ENCODE data around the gene CCDC71.

Gene CCDC71

GRCh38 chr3:49171119-49171774, 5.1 kb upstream of the CCDC71 start, which contains the start of gene KLHDC8B:
KLHDC8B (plus strand) TSS chr3:49171598; CDS start chr3:49172770, 1,172 bp downstream.
- peak; percentile 89 for DNase-seq (ENCODE audit: extremely low spot score)
- TF ChIP-seq ARNT (IDR thresholded peaks at IDR 0.05) (no peak), SUZ12 (IDR thresholded peaks at IDR 0.05) (no peak), L3MBTL2 (conservative IDR thresholded peaks at IDR 0.05) (peak; percentile 75), TARDBP (IDR thresholded peaks at IDR 0.05) (no peak), ZNF384 (IDR thresholded peaks at IDR 0.05) (no peak), FOXM1 (IDR thresholded peaks at IDR 0.05; ENCODE audit: borderline replicate concordance) (no peak)
- ChIA-PET CTCF (interaction anchor here (0.6 to 1.0 kb wide), 5 partner anchors 15 to 278 kb away, joined by 3 read pairs; partner anchors contain the start of gene USP4), POLR2A (interaction anchor here (0.8 to 2.5 kb wide), 4 partner anchors 13 to 169 kb away, joined by 3 to 15 read pairs (median 4); partner anchors contain the start of genes USP19, USP4 and WDR6)

- POLR2A ChIA-PET = interaction anchor here (0.8 to 2.5 kb wide), 4 partner anchors 13 to 169 kb away, joined by 3 to 15 read pairs (median 4); partner anchors contain the start of genes USP19, USP4 and WDR6
- TF ChIP-seq PKNOX1 (IDR thresholded peaks at IDR 0.05) (no peak), HDGF (IDR thresholded peaks at IDR 0.05; ENCODE audit: borderline replicate concordance) (no peak), TARDBP (IDR thresholded peaks at IDR 0.05) (no peak), SP1 (IDR thresholded peaks at IDR 0.05) (no peak), FOXA1 (IDR thresholded peaks at IDR 0.05) (no peak), LEF1 (IDR thresholded peaks at IDR 0.05; ENCODE audit: borderline replicate concordance) (no peak), ELF4 (IDR thresholded peaks at IDR 0.05) (no peak), SUZ12 (IDR thresholded peaks at IDR 0.05) (no peak), ARNT (IDR thresholded peaks at IDR 0.05) (no peak), ZNF384 (IDR thresholded peaks at IDR 0.05) (no peak), L3MBTL2 (conservative IDR thresholded peaks at IDR 0.05) (no peak), CTBP1 (IDR thresholded peaks at IDR 0.05; ENCODE audit: borderline replicate concordance) (no peak), BHLHE40 (IDR thresholded peaks at IDR 0.05; ENCODE audit: borderline replicate concordance) (no peak), NFRKB (IDR thresholded peaks at IDR 0.05) (no peak), FOXK2 (IDR thresholded peaks at IDR 0.05) (no peak), FOXM1 (IDR thresholded peaks at IDR 0.05; ENCODE audit: borderline replicate concordance) (no peak)
Measured at GRCh38 chr3:49170744-49171118, 4.6 kb upstream of the CCDC71 start.

GRCh38 chr3:49166752-49167556, 823 bp upstream of the CCDC71 start:
- DNase-seq (ENCODE audit: extremely low spot score) = no peak
- POLR2A ChIA-PET = no interaction called here
- CTCF ChIA-PET = no interaction called here
- TF ChIP-seq ARNT (IDR thresholded peaks at IDR 0.05) = no peak
- no peak for TF ChIP-seq SP1 (IDR thresholded peaks at IDR 0.05)
- no peak for TF ChIP-seq FOXA1 (IDR thresholded peaks at IDR 0.05)
- no peak for TF ChIP-seq ZNF384 (IDR thresholded peaks at IDR 0.05)
- no peak for TF ChIP-seq BHLHE40 (IDR thresholded peaks at IDR 0.05; ENCODE audit: borderline replicate concordance)
- no peak for TF ChIP-seq HDGF (IDR thresholded peaks at IDR 0.05; ENCODE audit: borderline replicate concordance)
- TF ChIP-seq FOXM1 (IDR thresholded peaks at IDR 0.05; ENCODE audit: borderline replicate concordance) = no peak
- no peak for TF ChIP-seq ELF4 (IDR thresholded peaks at IDR 0.05)
- no peak for TF ChIP-seq LEF1 (IDR thresholded peaks at IDR 0.05; ENCODE audit: borderline replicate concordance)
- no peak for TF ChIP-seq FOXK2 (IDR thresholded peaks at IDR 0.05)
- TF ChIP-seq L3MBTL2 (conservative IDR thresholded peaks at IDR 0.05) = no peak
- TF ChIP-seq CTBP1 (IDR thresholded peaks at IDR 0.05; ENCODE audit: borderline replicate concordance) = no peak
- TF ChIP-seq TARDBP (IDR thresholded peaks at IDR 0.05) = no peak

More at GRCh38 chr3:49170744-49171118, 4.6 kb upstream of the CCDC71 start:
- CTCF ChIA-PET = interaction anchor here (0.6 to 1.0 kb wide), 3 partner anchors 72 to 278 kb away, joined by 3 read pairs; partner anchors contain the start of gene USP4
- DNase-seq (ENCODE audit: extremely low spot score) = no peak

- no peak for DNase-seq (ENCODE audit: extremely low spot score)
- no peak for TF ChIP-seq ARNT (IDR thresholded peaks at IDR 0.05)
- TF ChIP-seq TARDBP (IDR thresholded peaks at IDR 0.05) = no peak
- TF ChIP-seq SP1 (IDR thresholded peaks at IDR 0.05) = no peak
- TF ChIP-seq ELF4 (IDR thresholded peaks at IDR 0.05) = no peak
- TF ChIP-seq BHLHE40 (IDR thresholded peaks at IDR 0.05; ENCODE audit: borderline replicate concordance) = no peak
- no peak for TF ChIP-seq HDGF (IDR thresholded peaks at IDR 0.05; ENCODE audit: borderline replicate concordance)
- TF ChIP-seq FOXK2 (IDR thresholded peaks at IDR 0.05) = no peak
- TF ChIP-seq NFRKB (IDR thresholded peaks at IDR 0.05) = no peak
- no peak for TF ChIP-seq FOXA1 (IDR thresholded peaks at IDR 0.05)
- TF ChIP-seq CTBP1 (IDR thresholded peaks at IDR 0.05; ENCODE audit: borderline replicate concordance) = no peak
- TF ChIP-seq SUZ12 (IDR thresholded peaks at IDR 0.05) = no peak
- no peak for TF ChIP-seq L3MBTL2 (conservative IDR thresholded peaks at IDR 0.05)
- no peak for TF ChIP-seq PKNOX1 (IDR thresholded peaks at IDR 0.05)
- TF ChIP-seq FOXM1 (IDR thresholded peaks at IDR 0.05; ENCODE audit: borderline replicate concordance) = no peak
- TF ChIP-seq ZNF384 (IDR thresholded peaks at IDR 0.05) = no peak
- TF ChIP-seq LEF1 (IDR thresholded peaks at IDR 0.05; ENCODE audit: borderline replicate concordance) = no peak
- ChIA-PET CTCF (no interaction called here), POLR2A (interaction anchor here (0.7 to 1.6 kb wide), 3 partner anchors 33 to 175 kb away, joined by 3 to 7 read pairs (median 4); partner anchors contain the start of genes LAMB2, USP19 and USP4)
Measured at GRCh38 chr3:49164983-49165720, 979 bp downstream of the CCDC71 start.

- no peak for TF ChIP-seq LEF1 (IDR thresholded peaks at IDR 0.05; ENCODE audit: borderline replicate concordance)
- TF ChIP-seq L3MBTL2 (conservative IDR thresholded peaks at IDR 0.05) = no peak
- no peak for TF ChIP-seq ELF4 (IDR thresholded peaks at IDR 0.05)
- no peak for TF ChIP-seq HDGF (IDR thresholded peaks at IDR 0.05; ENCODE audit: borderline replicate concordance)
- no peak for TF ChIP-seq BHLHE40 (IDR thresholded peaks at IDR 0.05; ENCODE audit: borderline replicate concordance)
- TF ChIP-seq FOXM1 (IDR thresholded peaks at IDR 0.05; ENCODE audit: borderline replicate concordance) = no peak
- TF ChIP-seq TARDBP (IDR thresholded peaks at IDR 0.05) = no peak
- no peak for TF ChIP-seq SUZ12 (IDR thresholded peaks at IDR 0.05)
- TF ChIP-seq ARNT (IDR thresholded peaks at IDR 0.05) = no peak
- no peak for TF ChIP-seq CTBP1 (IDR thresholded peaks at IDR 0.05; ENCODE audit: borderline replicate concordance)
- TF ChIP-seq SP1 (IDR thresholded peaks at IDR 0.05) = no peak
- DNase-seq (ENCODE audit: extremely low spot score) = no peak
- CTCF ChIA-PET = no interaction called here
- POLR2A ChIA-PET = interaction anchor here (0.8 to 1.6 kb wide), 2 partner anchors 31 to 43 kb away, joined by 3 to 4 read pairs; partner anchors contain the start of genes LAMB2 and USP19
Measured at GRCh38 chr3:49163609-49164008, 2.5 kb downstream of the CCDC71 start.

Data from HEK293T (cell line).